Gastroesophageal sphincter (tissue), 3 donors: ENCODE measurements around the gene SEMA6B.
"Not testable (repeated sequence)": the region's sequence is repeated elsewhere in the genome, so short reads cannot be mapped to it uniquely, and the experiment has no call there.

Experiments
- POLR2AphosphoS5 ChIP-seq: sonication (generic); formaldehyde crosslinking; IDR thresholded peaks from one replicate; pipeline ENCODE4 v1.6.1; 2017; ENCODE audit warnings: antibody characterized with exemption
- TF ChIP-seq, protein P1 (sequence below), 4 experiments: fragments of 200-600 bp in 2 of 4; fragments of 450-650 bp in 2 of 4; sonication (generic) in 1 of 4; IDR thresholded peaks; one replicate each; pipeline ENCODE4 v1.5.1; 2017 to 2019; ENCODE audit warnings: antibody characterized with exemption in 4 of 4, mild to moderate bottlenecking in 2 of 4, moderate library complexity in 2 of 4

GRCh38 chr19:4562085-4562484 is 2.6 kb upstream of the SEMA6B start:
- TF ChIP-seq, protein P1, sequence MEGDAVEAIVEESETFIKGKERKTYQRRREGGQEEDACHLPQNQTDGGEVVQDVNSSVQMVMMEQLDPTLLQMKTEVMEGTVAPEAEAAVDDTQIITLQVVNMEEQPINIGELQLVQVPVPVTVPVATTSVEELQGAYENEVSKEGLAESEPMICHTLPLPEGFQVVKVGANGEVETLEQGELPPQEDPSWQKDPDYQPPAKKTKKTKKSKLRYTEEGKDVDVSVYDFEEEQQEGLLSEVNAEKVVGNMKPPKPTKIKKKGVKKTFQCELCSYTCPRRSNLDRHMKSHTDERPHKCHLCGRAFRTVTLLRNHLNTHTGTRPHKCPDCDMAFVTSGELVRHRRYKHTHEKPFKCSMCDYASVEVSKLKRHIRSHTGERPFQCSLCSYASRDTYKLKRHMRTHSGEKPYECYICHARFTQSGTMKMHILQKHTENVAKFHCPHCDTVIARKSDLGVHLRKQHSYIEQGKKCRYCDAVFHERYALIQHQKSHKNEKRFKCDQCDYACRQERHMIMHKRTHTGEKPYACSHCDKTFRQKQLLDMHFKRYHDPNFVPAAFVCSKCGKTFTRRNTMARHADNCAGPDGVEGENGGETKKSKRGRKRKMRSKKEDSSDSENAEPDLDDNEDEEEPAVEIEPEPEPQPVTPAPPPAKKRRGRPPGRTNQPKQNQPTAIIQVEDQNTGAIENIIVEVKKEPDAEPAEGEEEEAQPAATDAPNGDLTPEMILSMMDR (IDR thresholded peaks at IDR 0.05) = not testable (repeated sequence)
- not testable (repeated sequence) for TF ChIP-seq POLR2AphosphoS5
